Fibroblast of the aortic adventitia (primary cell): ENCODE data around the gene TRAF1. TPM values are rescaled to one million over a fixed set of nuclear protein-coding genes. Genes with fewer than 3 reads are reported as not detected.
A peak's percentile ranks its signal among the peaks of the same experiment; 100 is the strongest.

Experiments used
- DNase-seq: peaks from one replicate; pipeline ENCODE4 v3.0.0-alpha.2; 2010; ENCODE audit warnings: low read depth
- H3K4me3 ChIP-seq: 2 replicates; pipeline ENCODE4 v1.5.1; 2011; ENCODE audit warnings: low read depth, mild to moderate bottlenecking, control low read depth, low read length, moderate library complexity
- CTCF ChIP-seq: IDR thresholded peaks from 2 replicates; pipeline ENCODE4 v1.5.1; 2011; ENCODE audit warnings: mild to moderate bottlenecking, low read length, control low read depth, inconsistent platforms; ENCODE audit not compliant: insufficient read depth
- total RNA-seq: library from RNA; depleted of rRNA; stranded (reverse); fragments of >200 nt; gene quantifications from 2 replicates; pipeline ENCODE4 v1.2.3, GENCODE V29; 2012; ENCODE audit warnings: low replicate concordance

Gene TRAF1
- total RNA-seq, 1 donor = 8.5 TPM

- H3K4me3 ChIP-seq = no peak overlapping the region
- DNase-seq = no peak
- TF ChIP-seq CTCF = no peak
Observed at GRCh38 chr9:120901755-120902568, 24.6 kb downstream of the TRAF1 start.

- no peak for TF ChIP-seq CTCF
- DNase-seq = no peak
- no peak overlapping the region for H3K4me3 ChIP-seq
Observed at GRCh38 chr9:120900824-120901223, 25.8 kb downstream of the TRAF1 start.

GRCh38 chr9:120899490-120900068 lies 27.0 kb downstream of the TRAF1 start:
- H3K4me3 ChIP-seq = no peak overlapping the region
- no peak for DNase-seq
- no peak for TF ChIP-seq CTCF

- TF ChIP-seq CTCF = no peak
- DNase-seq = no peak
- H3K4me3 ChIP-seq = no peak overlapping the region
Observed at GRCh38 chr9:120898396-120898795, 28.2 kb downstream of the TRAF1 start.

GRCh38 chr9:120895951-120896350 lies 30.6 kb downstream of the TRAF1 start:
- H3K4me3 ChIP-seq = no peak overlapping the region
- no peak for DNase-seq
- TF ChIP-seq CTCF = no peak

- no peak for TF ChIP-seq CTCF
- DNase-seq = peak; percentile 39
- no peak overlapping the region for H3K4me3 ChIP-seq
Observed at GRCh38 chr9:120894321-120895148, 32.1 kb downstream of the TRAF1 start.
